Lower leg skin (tissue), 4 donors: Measurements from ENCODE around the gene FUBP1. TPM values are rescaled to one million over a fixed set of nuclear protein-coding genes. Genes with fewer than 3 reads are reported as not detected.

Source experiments
- DNase-seq, 2 donors: peaks; one replicate each; pipeline ENCODE4 v3.0.0-alpha.2; 2019; ENCODE audit warnings: low spot score in 2 of 2
- H3K4me3 ChIP-seq: fragments of 200-600 bp; sonication (generic); 2 replicates; pipeline ENCODE4 v1.5.1; 2017; ENCODE audit warnings: mild to moderate bottlenecking, low read depth; ENCODE audit not compliant: poor library complexity, severe bottlenecking
- CTCF ChIP-seq, 3 donors: fragments of 450-650 bp; IDR thresholded peaks; one replicate each; pipeline ENCODE4 v1.5.1; 2016; ENCODE audit warnings: antibody characterized with exemption in 3 of 3, mild to moderate bottlenecking in 3 of 3, moderate library complexity in 2 of 3
- POLR2A ChIP-seq, 2 donors: fragments of 450-650 bp; IDR thresholded peaks; one replicate each; pipeline ENCODE4 v1.6.1; 2016 to 2017; ENCODE audit warnings: antibody characterized with exemption in 2 of 2, mild to moderate bottlenecking in 1 of 2, moderate library complexity in 1 of 2
- WGBS, 2 donors: methylation state at CpG; one replicate each; pipeline ENCODE4 v1.1.5; 2018; 5-methylcytosine and 5-hydroxymethylcytosine counted together
- intact Hi-C: fragments of 100-400 bp; cut with DNase I; formaldehyde crosslinking; loops from one replicate; pipeline ENCODE4 v1.15.0; 2023; ENCODE audit warnings: low total_unique reads
- total RNA-seq, 4 donors: library from RNA; depleted of rRNA; stranded (reverse); fragments of >200 nt; gene quantifications; one replicate each; pipeline ENCODE4 v1.1.0, GENCODE V29; 2016

The FUBP1 gene
- total RNA-seq, 4 donors from 2014 or later: 48.7 to 105 (median 58.9) TPM

- WGBS, 2 donors: 88 to 90% methylated on average over 1 of the region's 1 CpG
- DNase-seq: no peak
- TF ChIP-seq CTCF (IDR thresholded peaks at IDR 0.05) (no peak), POLR2A (IDR thresholded peaks at IDR 0.05) (no peak)
- intact Hi-C loops: no loop called here
- H3K4me3 ChIP-seq: no peak overlapping the region
Measured at GRCh38 chr1:77905603-77906002, 73.3 kb downstream of the FUBP1 start.

- 21 to 25% methylated on average over 4 of the region's 4 CpGs for WGBS, 2 donors
- no peak for DNase-seq
- no peak for TF ChIP-seq POLR2A (IDR thresholded peaks at IDR 0.05)
- TF ChIP-seq CTCF (IDR thresholded peaks at IDR 0.05): no peak
- intact Hi-C loops: no loop called here
- H3K4me3 ChIP-seq: no peak overlapping the region
Measured at GRCh38 chr1:77900687-77901293, 78.1 kb downstream of the FUBP1 start.

GRCh38 chr1:77899647-77900320 is 79.1 kb downstream of the FUBP1 start:
- no peak for DNase-seq
- 80% methylated on average over 4 of the region's 4 CpGs for WGBS, 2 donors
- no peak for TF ChIP-seq POLR2A (IDR thresholded peaks at IDR 0.05)
- TF ChIP-seq CTCF (IDR thresholded peaks at IDR 0.05): no peak
- intact Hi-C loops: no loop called here
- no peak overlapping the region for H3K4me3 ChIP-seq

Other genes starting within 250 kb of the FUBP1 start
- 10 to 100 TPM; 38.4 to 54.6 (median 40.7) TPM for gene USP33, start 219.2 kb downstream of the FUBP1 start, total RNA-seq
- gene MIGA1, start 199.4 kb downstream of the FUBP1 start, total RNA-seq: 10 to 100 TPM in 1 of 4 donors, 1 to 10 TPM in 3; 7.7 to 13.6 (median 9.5) TPM
- gene NEXN, start 90.4 kb downstream of the FUBP1 start, total RNA-seq: 1 to 10 TPM in 3 of 4 donors, under 1 TPM in 1; 0.84 to 4.3 (median 2.0) TPM
- gene DNAJB4, start 25.9 kb upstream of the FUBP1 start, total RNA-seq: 10 to 100 TPM in 3 of 4 donors, 1 to 10 TPM in 1; 9.3 to 15.5 (median 13.6) TPM
- gene GIPC2, start 66.9 kb upstream of the FUBP1 start, total RNA-seq: 10 to 100 TPM in 1 of 4 donors, 1 to 10 TPM in 3; 3.0 to 12.3 (median 6.4) TPM